ENCODE data around the gene MLLT10.

DNA sequence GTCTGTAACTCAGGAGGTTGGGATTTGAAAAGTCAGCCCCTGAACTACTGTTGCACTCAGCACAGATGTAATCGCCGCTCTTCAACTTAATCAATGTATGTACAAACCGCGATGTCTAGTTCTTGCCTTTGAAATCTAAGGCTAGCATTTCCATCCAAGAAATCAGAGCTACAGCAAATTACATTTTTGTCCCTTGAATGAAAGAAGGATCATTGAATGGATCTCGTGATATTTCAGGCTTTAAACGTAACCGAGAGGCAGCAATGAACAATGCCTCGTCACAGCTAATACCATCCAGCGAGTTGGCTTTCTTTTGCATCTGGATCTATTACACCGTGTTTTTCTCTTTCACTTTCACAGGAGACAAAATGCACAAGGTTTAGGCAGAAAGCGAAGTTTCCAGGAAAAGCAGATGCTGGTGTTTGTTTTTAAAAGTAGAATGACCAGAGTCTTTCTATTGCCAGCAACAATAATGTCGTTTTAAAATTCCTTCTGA is 14.0 kb upstream of the MLLT10 start:
- TF ChIP-seq FOXP2 (optimal IDR thresholded peaks at IDR 0.05; ENCODE audit: control extremely low read depth, extremely low read length, insufficient read depth): no peak
- no peak for TF ChIP-seq EZH2 (IDR thresholded peaks at IDR 0.05)
